GM12801 (cell line): Measurements from ENCODE around the gene BCAP31.

Experiments used
- CTCF ChIP-seq: IDR thresholded peaks from one replicate; pipeline ENCODE4 v1.5.1; 2011; ENCODE audit warnings: control low read depth; ENCODE audit not compliant: insufficient read length; ENCODE audit errors: extremely low read depth

BCAP31 gene

DNA sequence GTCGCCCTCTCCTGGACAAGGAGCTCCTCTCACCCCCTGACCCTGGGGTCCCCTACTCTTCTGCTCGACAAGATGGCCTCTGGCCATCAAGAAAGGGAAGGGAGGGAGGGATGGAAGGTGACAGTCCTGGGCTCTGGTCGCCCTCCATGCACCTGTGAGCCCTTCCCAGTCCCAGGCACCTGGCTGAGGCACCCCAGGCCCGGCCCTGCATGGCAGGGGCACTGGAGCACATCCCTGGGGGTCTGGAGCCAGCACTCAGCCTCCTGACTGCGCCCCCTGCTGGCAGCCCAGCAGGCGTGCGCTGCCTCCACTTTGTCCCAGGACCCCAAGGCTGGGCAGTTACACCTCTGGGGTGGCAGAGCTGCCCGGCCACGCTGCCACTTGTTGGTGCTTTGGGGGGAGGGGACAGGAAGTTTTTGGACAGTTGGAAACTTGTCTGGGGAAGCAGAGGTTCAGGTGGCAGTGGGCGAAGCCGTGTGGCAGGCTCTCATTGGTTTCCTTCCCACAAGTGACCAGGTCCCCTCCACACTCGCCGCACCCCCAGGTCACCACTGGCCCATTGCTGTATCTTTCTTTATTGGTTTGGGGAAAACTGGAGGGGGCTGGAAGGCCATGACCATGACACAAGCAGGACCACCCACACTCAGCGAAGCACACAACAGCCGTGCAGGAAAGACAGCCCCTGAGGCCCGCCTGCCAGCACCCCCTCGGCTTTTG is 54.9 kb downstream of the BCAP31 start:
- no peak for TF ChIP-seq CTCF

- TF ChIP-seq CTCF: no peak
These were observed 55.6 kb downstream of the BCAP31 start for GRCh38 chrX:153668423-153669173.

GRCh38 chrX:153667956-153668396 is 56.2 kb downstream of the BCAP31 start:
- no peak for TF ChIP-seq CTCF

DNA sequence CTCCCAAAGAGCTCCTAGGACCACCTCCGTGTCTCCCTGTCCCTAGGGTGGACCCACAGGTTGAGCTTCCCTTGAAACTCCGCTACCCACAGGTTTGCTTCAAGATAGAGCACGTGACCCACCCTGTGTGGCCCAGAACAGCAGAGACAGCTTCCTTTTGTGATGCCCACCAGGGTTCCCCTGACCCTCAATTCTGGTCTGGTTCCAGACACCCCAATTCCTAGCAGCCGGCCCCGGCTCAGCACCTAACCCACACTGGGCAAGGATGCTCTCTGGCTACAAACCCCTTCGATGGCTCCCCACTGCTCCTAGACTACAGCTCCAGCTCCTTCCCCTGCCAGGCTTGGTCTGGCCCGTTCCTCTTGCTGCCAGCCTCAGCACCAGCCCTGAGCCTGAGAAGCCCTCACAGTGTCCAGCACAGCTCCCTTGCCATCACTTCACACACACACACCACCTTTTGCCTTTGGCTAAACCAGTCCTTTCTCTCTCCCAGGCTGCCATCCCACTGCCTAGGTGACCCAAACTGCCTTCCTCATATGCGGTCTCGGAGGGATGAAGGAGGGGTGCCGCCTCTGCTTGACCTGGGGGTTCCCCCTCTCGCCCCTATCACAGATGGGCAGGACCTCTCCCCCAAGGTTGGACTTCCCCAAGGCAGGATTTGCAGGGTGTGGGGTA is 56.8 kb downstream of the BCAP31 start:
- no peak for TF ChIP-seq CTCF

DNA sequence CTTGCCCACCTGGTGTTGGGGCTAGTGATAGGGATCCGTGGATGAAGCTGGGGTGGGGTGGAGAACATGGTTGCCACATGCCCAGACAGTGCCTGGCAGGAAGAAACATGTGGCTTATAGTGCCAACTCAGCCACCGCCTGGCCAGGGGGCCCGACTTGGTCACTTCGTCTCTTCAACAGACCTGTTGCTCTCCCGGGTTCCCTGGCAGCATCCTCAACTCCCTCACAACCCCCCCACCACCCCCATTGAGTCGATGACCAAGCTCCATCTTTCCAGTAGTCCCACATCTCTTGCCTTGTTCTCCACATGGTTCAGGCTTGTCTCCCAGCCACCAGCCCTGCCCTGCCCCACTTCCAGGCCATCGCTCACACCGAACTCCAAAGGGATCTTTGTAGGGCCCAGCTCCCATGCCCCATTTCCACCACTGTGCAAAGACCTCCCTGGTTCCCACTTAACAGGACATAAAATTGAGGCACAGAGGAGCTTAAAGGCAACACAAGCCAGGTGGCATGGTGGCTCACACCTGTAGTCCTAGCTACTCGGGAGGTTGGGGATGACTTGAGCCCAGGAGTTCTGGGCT is 58.4 kb downstream of the BCAP31 start:
- TF ChIP-seq CTCF: no peak

- TF ChIP-seq CTCF: no peak
These were observed 61.9 kb downstream of the BCAP31 start for GRCh38 chrX:153662266-153662665.

DNA sequence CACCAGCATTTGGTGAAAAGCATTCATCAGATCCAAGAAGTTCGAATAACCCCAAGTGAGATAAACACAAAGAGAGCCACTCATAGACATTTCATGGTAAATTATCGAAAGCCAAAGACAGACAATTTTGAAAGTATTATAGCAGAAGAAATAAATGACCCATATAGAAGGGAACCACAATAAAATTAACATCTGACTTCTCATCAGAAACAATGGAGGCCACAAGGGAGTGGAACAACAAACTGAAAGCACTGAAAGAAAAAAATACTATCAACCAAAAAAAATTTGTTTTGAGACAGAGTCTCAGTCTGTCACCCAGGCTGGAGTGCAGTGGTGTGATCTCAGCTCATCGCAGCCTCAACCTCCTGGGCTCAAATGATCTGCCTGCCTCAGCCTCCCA is 64.9 kb downstream of the BCAP31 start:
- no peak for TF ChIP-seq CTCF
